ENCODE data around the gene DUSP15. TPM values are rescaled to one million over a fixed set of nuclear protein-coding genes. Genes with fewer than 3 reads are reported as not detected.

Gene DUSP15
- total RNA-seq, 1 donor from 2014 or later: 2.4 TPM

DNA sequence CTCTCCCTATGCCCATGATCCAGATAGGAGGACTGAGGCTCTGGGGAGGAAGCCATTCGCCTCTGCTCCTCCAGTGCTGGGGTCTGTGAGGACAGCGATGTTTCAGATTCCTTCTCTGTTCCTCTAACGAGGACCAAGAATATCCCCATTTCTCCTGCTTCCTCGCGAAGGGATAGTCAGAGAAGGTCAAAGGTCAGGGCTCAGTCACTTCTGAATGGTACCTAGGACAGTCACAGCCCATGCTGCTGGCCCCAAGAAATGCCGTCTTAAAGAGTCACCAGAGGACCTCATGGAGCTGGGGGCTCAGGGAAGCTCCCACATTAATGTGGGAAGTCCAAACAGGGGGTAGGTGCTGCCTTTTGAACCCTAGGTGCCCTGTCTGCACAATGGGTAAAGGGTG, 27.0 kb downstream of the DUSP15 start:
- intact Hi-C loops (cut with DNase I): no loop called here
- TF ChIP-seq, protein P1, sequence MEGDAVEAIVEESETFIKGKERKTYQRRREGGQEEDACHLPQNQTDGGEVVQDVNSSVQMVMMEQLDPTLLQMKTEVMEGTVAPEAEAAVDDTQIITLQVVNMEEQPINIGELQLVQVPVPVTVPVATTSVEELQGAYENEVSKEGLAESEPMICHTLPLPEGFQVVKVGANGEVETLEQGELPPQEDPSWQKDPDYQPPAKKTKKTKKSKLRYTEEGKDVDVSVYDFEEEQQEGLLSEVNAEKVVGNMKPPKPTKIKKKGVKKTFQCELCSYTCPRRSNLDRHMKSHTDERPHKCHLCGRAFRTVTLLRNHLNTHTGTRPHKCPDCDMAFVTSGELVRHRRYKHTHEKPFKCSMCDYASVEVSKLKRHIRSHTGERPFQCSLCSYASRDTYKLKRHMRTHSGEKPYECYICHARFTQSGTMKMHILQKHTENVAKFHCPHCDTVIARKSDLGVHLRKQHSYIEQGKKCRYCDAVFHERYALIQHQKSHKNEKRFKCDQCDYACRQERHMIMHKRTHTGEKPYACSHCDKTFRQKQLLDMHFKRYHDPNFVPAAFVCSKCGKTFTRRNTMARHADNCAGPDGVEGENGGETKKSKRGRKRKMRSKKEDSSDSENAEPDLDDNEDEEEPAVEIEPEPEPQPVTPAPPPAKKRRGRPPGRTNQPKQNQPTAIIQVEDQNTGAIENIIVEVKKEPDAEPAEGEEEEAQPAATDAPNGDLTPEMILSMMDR (IDR thresholded peaks at IDR 0.05): no peak
- Histone ChIP-seq H3K4me1 (peaks cover 11% of the 10 kb centered on the region), H3K27ac (peak overlapping the region; percentile 72), H3K27me3 (no peaks in the 10 kb centered on the region), H3K9me3 (no peaks in the 10 kb centered on the region), H3K36me3 (no peaks in the 10 kb centered on the region), H3K4me3 (peak overlapping the region; percentile 31)
- ATAC-seq: no peak
- no peak for DNase-seq

DNA sequence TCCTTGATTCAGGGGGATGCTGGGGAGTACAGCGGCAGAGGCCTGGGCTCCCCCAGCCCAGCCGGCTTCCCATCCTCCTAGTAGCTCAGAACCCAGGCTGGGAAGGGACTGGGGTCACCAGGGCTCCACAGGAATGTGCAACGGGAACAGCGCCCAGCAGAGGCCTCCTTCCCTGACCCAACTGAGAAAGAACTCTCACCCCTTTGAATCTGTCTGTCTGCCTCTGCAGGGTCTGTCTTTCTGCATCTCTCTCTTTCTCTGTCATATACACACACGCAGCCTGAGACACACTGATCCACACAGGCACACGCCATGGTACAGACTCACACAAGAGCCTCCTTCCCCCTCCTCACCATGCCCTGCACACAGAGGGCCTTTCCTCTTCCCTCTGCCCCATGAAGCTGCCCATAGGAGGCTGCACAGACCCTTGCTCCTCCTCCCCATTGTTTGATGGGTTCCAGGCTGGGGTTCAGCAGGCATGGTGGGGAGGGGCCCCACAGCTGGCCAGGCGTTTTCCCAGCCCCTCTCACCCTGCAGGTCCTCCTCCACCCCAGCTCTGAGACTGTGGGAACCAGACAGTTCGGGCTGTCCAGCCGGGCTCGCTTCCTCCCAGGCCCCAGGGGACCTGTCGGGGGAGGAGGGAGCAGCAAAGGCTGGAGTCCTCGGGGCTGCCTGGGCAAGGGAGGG, 27.7 kb downstream of the DUSP15 start:
- TF ChIP-seq, protein P1 (IDR thresholded peaks at IDR 0.05): no peak
- no peaks in the 10 kb centered on the region for H3K36me3 ChIP-seq
- peaks cover 13% of the 10 kb centered on the region for H3K4me1 ChIP-seq
- ATAC-seq (peak; percentile 21), DNase-seq (no peak)
- no peak overlapping the region for H3K4me3 ChIP-seq
- intact Hi-C loops (cut with DNase I): no loop called here
- no peaks in the 10 kb centered on the region for H3K27me3 ChIP-seq
- no peaks in the 10 kb centered on the region for H3K9me3 ChIP-seq
- H3K27ac ChIP-seq: peak overlapping the region; percentile 72

DNA sequence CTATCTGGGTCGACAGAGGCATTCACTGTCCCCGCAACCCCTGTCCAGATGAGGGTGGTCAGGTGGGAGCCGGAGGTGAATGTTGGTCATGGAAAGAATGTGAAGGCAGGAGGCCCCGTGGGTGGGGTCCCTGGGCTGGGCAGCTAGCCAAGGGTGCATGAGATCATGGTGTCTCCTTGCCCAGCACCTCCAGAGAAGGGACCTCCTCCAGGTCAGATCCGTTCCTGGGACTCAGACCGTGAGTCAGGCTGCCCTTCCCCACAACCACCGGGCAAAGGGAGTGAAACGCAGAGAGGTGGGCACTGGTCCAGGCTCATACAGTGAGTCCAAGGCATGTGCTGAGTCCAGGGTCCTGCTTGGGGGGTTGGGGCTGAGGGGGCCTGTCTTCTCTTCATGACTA, 28.4 kb downstream of the DUSP15 start:
- DNase-seq (no peak), ATAC-seq (no peak)
- Histone ChIP-seq H3K36me3 (no peaks in the 10 kb centered on the region), H3K9me3 (no peaks in the 10 kb centered on the region), H3K4me1 (peaks cover 18% of the 10 kb centered on the region), H3K27ac (peak overlapping the region; percentile 72), H3K27me3 (no peaks in the 10 kb centered on the region), H3K4me3 (no peak overlapping the region)
- intact Hi-C loops (cut with DNase I): no loop called here
- TF ChIP-seq, protein P1 (IDR thresholded peaks at IDR 0.05): no peak

DNA sequence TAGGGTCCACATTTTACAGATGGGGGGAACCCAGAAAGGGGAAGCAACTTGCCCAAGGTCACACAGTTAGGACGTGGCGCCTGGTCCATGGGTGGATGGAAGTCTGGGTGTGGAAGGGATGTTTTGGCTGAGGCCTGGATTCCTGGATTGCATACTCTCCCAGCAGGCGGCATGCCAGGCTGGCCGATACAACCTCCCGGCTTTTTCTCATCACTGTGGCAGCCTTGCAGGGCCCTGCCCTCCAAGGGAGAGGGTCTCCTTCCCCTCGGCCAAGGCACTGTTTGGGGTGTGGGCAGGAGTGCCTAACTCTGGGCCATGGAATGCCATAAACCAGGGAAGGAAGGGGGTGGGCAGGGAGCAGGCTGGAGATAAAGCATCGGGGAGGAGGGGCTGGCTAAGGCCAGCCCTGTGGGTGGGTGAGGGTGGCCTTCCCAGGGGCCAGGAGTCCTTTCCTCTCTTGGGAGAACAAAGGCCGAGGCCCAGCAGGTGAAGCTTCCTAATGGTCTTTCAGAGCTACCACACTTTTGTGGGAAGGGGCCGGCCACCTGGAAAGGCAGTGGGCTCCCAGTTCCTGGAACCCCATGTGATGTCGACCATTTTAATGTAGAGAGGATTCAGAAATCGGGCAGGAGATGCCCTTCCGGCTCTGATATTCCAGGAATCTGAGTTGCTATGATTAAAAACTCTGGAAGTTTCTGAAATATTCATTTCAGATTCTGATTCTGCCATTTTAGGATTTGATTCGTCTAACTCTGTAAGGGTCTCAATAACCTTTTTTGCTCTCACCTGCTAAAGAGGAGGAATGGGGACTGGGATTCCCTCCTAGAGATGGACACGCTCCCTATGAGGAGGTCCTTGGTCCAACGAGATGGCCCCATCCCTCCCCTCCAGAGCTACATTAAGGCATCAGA, 29.2 kb downstream of the DUSP15 start:
- peak overlapping the region; percentile 72 for H3K27ac ChIP-seq
- no peaks in the 10 kb centered on the region for H3K9me3 ChIP-seq
- no peaks in the 10 kb centered on the region for H3K27me3 ChIP-seq
- intact Hi-C loops (cut with DNase I): no loop called here
- TF ChIP-seq, protein P1 (IDR thresholded peaks at IDR 0.05): no peak
- H3K4me1 ChIP-seq: peaks cover 26% of the 10 kb centered on the region
- no peak for DNase-seq
- H3K36me3 ChIP-seq: no peaks in the 10 kb centered on the region
- no peak overlapping the region for H3K4me3 ChIP-seq
- ATAC-seq: no peak

DNA sequence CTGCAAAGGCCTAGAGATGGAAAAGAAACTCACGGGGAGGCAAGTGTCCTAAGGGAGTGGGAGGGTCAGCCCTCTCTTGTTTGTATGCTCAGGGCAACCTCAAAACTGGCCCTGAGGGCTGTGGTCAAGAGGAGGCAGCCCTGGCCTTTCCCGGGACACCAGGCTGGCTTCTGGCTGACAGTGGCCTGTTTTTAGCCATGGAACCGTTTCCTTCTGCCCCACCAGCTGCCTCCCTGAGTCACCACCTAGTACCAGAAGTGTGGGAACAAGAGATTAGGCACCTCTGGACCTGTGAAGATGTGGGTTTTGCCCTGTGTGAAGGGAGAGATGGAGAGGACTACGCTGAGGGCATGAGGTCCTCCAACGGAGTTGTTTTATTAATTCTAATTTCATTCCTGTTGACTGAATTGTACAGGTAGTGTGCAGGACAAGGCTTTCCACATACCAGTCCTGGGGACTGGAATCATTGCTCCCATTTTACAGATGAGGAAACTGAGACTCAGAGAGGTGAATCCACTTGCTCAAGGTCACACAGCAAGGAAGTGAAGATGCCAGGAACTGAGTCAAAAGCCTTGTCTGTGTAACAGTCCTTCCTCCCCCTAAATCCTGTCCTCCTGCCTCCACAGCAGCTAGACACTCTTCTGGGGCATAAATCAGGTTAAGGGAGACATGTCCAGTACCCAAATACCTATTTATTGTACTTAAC, 30.4 kb downstream of the DUSP15 start:
- Histone ChIP-seq H3K27me3 (no peaks in the 10 kb centered on the region), H3K9me3 (no peaks in the 10 kb centered on the region), H3K27ac (no peak overlapping the region), H3K36me3 (no peaks in the 10 kb centered on the region), H3K4me1 (peaks cover 32% of the 10 kb centered on the region), H3K4me3 (no peak overlapping the region)
- no peak for DNase-seq
- ATAC-seq: no peak
- intact Hi-C loops (cut with DNase I): no loop called here
- TF ChIP-seq, protein P1 (IDR thresholded peaks at IDR 0.05): no peak
